Cardiac muscle cell (in vitro differentiated cells and primary cell): Measurements from ENCODE around the gene SRGAP1. TPM values are rescaled to one million over a fixed set of nuclear protein-coding genes. Genes with fewer than 3 reads are reported as not detected.

ENCODE experiments used
- DNase-seq, 2 donors: peaks; one replicate each; pipeline versions ENCODE4 v3.0.0 to v3.0.0-alpha.2; 2010 to 2017; ENCODE audit warnings: low read depth in 1 of 2, low spot score in 1 of 2
- H3K27ac ChIP-seq: fragments of 200-600 bp; sonication (generic); 2 replicates; pipeline ENCODE4 v1.5.1; 2016
- H3K27me3 ChIP-seq: fragments of 200-600 bp; sonication (generic); 2 replicates; pipeline ENCODE4 v1.6.0; 2016; ENCODE audit warnings: control low read depth
- H3K36me3 ChIP-seq: fragments of 200-600 bp; sonication (generic); 2 replicates; pipeline ENCODE4 v1.5.1; 2016; ENCODE audit warnings: control low read depth
- H3K4me1 ChIP-seq: fragments of 200-600 bp; sonication (generic); 2 replicates; pipeline ENCODE4 v1.8.1; 2017; ENCODE audit warnings: low read depth, mild to moderate bottlenecking, mixed run types
- H3K4me3 ChIP-seq: fragments of 200-600 bp; sonication (generic); 2 replicates; pipeline ENCODE4 v1.5.1; 2016; ENCODE audit warnings: mild to moderate bottlenecking
- H3K9me3 ChIP-seq: fragments of 200-600 bp; sonication (generic); 2 replicates; pipeline ENCODE4 v1.5.1; 2017; ENCODE audit warnings: low read depth, mild to moderate bottlenecking, control low read depth
- polyA plus RNA-seq: library from polyadenylated mRNA; unstranded; fragments of >200 nt; fragmentation: Nextera tagmentation; extraction: Ambion mirVana; gene quantifications from 2 replicates; pipeline ENCODE4 v1.2.1, GENCODE V29; 2016
- total RNA-seq: library from RNA; depleted of rRNA; stranded (reverse); fragments of >200 nt; gene quantifications from 2 replicates; pipeline ENCODE4 v1.2.3, GENCODE V29; 2016
- TF ChIP-seq, protein P1 (sequence below): IDR thresholded peaks from 2 replicates; pipeline ENCODE4 v1.5.1; 2012; ENCODE audit warnings: low read depth, mild to moderate bottlenecking, low read length

Gene SRGAP1
- total and polyA plus RNA-seq, 2 experiments from 2014 or later: 2.7 to 3.9 TPM

DNA sequence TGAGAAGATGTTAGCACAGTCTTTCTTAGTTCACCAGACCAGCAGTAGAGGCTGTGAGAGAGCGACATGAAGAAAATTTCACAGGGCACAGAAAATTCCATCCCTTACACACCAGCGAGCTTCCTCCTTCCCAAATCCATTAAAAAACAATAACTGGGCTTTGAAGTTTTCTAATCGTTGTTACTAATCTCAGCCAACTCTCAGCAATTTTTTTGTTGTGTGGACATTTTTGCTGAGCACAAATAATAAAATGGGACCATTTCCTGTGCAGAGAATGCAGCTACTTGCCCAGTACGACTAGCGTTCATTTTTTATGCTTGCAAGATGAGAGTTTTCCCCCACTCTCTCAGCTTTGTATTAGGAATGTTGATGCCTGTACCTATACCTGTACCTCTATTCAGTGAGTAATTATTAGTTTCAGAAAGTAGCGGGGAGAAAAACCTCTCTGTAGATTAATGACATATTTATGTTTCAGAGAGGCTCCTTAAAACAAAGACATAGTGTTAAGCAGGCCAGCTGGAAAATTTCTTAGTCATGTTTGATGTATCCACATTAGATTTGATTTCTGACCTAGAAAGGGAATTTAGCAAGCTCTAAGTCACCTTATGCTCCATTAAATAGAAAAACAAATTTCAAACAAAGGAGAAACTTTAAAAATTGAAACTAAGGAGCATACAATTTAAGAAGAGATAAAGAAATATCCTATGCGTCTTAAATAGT, 146.5 kb downstream of the SRGAP1 start:
- Histone ChIP-seq H3K36me3 (no peaks in the 10 kb centered on the region), H3K27ac (no peak overlapping the region), H3K27me3 (no peaks in the 10 kb centered on the region), H3K4me1 (no peaks in the 10 kb centered on the region), H3K9me3 (no peaks in the 10 kb centered on the region), H3K4me3 (no peak overlapping the region)
- TF ChIP-seq, protein P1, sequence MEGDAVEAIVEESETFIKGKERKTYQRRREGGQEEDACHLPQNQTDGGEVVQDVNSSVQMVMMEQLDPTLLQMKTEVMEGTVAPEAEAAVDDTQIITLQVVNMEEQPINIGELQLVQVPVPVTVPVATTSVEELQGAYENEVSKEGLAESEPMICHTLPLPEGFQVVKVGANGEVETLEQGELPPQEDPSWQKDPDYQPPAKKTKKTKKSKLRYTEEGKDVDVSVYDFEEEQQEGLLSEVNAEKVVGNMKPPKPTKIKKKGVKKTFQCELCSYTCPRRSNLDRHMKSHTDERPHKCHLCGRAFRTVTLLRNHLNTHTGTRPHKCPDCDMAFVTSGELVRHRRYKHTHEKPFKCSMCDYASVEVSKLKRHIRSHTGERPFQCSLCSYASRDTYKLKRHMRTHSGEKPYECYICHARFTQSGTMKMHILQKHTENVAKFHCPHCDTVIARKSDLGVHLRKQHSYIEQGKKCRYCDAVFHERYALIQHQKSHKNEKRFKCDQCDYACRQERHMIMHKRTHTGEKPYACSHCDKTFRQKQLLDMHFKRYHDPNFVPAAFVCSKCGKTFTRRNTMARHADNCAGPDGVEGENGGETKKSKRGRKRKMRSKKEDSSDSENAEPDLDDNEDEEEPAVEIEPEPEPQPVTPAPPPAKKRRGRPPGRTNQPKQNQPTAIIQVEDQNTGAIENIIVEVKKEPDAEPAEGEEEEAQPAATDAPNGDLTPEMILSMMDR: no peak
- no peak for DNase-seq

DNA sequence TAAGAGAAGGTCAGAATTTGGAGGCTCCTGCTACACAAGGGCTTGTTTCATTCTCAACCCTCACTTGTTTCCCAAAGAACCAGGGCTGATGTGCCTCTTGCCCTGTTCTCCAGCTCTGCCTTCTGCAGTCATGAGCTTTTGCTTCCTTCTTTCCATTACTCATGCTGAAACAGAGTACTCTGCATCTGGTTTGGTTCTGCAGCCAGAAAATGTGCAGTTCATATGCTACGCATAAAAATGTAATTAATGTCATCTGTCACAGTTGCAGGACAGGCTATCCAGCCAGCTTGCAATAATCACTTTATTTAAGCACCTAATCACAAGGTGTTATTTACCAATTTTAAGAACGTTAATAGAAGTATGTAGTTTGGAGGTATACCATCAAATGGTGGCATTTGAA, 150.2 kb downstream of the SRGAP1 start:
- Histone ChIP-seq H3K27ac (no peak overlapping the region), H3K36me3 (no peaks in the 10 kb centered on the region), H3K4me3 (no peak overlapping the region), H3K9me3 (no peaks in the 10 kb centered on the region), H3K4me1 (no peaks in the 10 kb centered on the region), H3K27me3 (no peaks in the 10 kb centered on the region)
- TF ChIP-seq, protein P1: no peak
- no peak for DNase-seq

- no peaks in the 10 kb centered on the region for H3K9me3 ChIP-seq
- no peaks in the 10 kb centered on the region for H3K36me3 ChIP-seq
Observed at GRCh38 chr12:63995512-63995911, 151.0 kb downstream of the SRGAP1 start.

DNA sequence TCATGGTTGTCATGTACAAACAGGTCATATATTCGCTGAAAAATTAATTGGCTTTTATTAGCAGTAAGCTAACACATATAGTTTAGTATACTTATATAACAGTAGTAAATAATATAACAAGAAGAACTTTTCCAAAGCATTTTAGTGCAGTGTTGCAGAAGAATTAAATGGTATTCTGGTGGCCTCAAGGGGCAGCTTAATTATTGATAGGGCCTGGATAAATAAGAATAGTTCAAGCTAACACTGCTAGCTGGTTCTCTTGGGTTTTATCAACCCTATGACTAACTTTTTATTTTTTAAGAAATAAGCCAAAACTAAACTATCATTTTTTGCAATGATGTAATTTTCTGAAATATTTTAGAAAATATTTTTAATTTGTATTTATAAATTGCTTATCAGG, 152.1 kb downstream of the SRGAP1 start:
- H3K27me3 ChIP-seq: no peaks in the 10 kb centered on the region
- no peak overlapping the region for H3K27ac ChIP-seq
- TF ChIP-seq, protein P1: no peak
- no peaks in the 10 kb centered on the region for H3K9me3 ChIP-seq
- DNase-seq: no peak
- no peak overlapping the region for H3K4me3 ChIP-seq
- no peaks in the 10 kb centered on the region for H3K36me3 ChIP-seq
- H3K4me1 ChIP-seq: no peaks in the 10 kb centered on the region

More at GRCh38 chr12:63995512-63995911, 151.0 kb downstream of the SRGAP1 start:
- no peaks in the 10 kb centered on the region for H3K27me3 ChIP-seq
- DNase-seq: no peak
- no peak overlapping the region for H3K4me3 ChIP-seq
- H3K27ac ChIP-seq: no peak overlapping the region
- TF ChIP-seq, protein P1: no peak
- no peaks in the 10 kb centered on the region for H3K4me1 ChIP-seq

GRCh38 chr12:63997198-63997597, 152.7 kb downstream of the SRGAP1 start:
- Histone ChIP-seq H3K9me3 (no peaks in the 10 kb centered on the region), H3K27me3 (no peaks in the 10 kb centered on the region), H3K36me3 (no peaks in the 10 kb centered on the region), H3K27ac (no peak overlapping the region), H3K4me1 (no peaks in the 10 kb centered on the region), H3K4me3 (no peak overlapping the region)
- peak in 1 of 2 donors; percentile 34 for DNase-seq
- TF ChIP-seq, protein P1: no peak
